ENCODE data around the gene NELL1.

DNA sequence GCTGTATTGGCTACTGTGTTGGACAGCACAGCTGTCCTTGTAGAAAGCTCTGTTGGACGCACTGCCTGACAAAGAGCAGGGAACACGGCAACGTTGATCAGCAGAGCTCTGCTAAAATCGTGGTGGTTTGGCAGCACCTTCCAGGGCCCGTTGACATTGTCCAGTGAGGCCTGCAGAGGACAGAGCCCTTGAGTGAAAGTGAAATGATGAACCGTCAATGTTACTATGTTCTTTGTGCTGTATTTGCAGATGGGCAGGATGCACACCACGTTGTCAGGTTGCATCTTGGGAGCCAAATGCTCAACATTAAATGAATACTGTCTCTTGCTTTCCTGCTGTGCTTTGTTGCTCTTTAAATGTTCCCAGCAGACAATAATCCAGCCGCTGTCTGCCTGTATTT is 69.7 kb downstream of the NELL1 start:
- TF ChIP-seq CTCF (conservative IDR thresholded peaks at IDR 0.05 in 1 of 2, IDR thresholded peaks at IDR 0.05 in 1 of 2; ENCODE audit: low read depth in 1 of 2, low read length in 2 of 2): no peak
- TF ChIP-seq EZH2 (IDR thresholded peaks at IDR 0.05; ENCODE audit: low read length, missing control alignments): no peak
